Stimulated activated CD4-positive, alpha-beta T cell treated with anti-CD3 and anti-CD28 coated beads, Interleukin-15, amount 100 ng/mL, for 1 hour (primary cell): ENCODE results near the gene FAM234A.

Source experiments
- DNase-seq, 2 donors: peaks; one replicate each; pipeline ENCODE4 v3.0.0-alpha.2; 2020; ENCODE audit warnings: low read depth in 1 of 2, low spot score in 1 of 2

Gene FAM234A

DNA sequence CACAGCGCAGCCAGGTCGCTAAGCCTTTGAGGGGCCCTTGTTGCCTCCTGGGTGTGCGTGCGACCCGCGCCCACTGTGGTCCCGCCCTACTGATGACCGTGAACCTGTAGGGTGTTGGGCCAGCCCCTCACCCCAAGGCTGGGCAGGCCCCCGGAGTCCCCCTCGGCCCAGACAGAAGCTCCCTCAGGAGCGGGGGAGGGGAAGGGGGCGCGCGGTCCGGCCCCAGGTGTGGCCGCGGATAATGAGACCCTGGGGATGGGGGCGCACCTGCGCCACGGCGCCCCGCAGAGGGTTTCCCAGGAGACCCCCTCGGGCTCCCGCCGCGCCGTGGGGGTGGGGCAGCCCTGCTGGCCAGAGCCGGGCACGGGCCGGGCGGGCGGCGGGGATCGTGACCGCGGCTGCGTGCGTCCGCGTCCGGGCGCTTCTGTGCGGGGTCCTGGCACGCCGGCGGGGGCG, 45.4 kb downstream of the FAM234A start:
- no peak for DNase-seq

DNA sequence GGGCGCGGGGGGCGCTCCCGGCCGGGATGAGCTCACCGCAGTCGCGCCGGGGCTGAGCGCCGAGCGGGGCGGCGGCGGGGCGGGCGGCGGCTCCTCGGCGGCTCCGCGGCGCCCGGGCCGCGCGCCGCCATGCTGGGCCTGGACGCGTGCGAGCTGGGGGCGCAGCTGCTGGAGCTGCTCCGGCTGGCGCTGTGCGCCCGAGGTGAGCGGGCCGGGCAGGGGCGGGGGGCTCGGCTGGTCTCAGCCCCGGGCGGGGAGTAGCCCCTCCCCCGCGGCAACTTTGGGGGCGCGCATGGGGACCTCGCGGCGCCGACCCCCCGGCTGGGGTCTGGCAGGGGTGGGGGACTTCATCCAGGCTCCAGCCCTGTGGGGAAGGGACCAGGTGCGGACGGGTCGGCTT, 45.9 kb downstream of the FAM234A start, which contains the start of gene ARHGDIG:
ARHGDIG (plus strand) TSS at position 40 of the 400 bp plus-strand sequence; CDS start at position 130, 90 bp downstream.
- no peak for DNase-seq

DNA sequence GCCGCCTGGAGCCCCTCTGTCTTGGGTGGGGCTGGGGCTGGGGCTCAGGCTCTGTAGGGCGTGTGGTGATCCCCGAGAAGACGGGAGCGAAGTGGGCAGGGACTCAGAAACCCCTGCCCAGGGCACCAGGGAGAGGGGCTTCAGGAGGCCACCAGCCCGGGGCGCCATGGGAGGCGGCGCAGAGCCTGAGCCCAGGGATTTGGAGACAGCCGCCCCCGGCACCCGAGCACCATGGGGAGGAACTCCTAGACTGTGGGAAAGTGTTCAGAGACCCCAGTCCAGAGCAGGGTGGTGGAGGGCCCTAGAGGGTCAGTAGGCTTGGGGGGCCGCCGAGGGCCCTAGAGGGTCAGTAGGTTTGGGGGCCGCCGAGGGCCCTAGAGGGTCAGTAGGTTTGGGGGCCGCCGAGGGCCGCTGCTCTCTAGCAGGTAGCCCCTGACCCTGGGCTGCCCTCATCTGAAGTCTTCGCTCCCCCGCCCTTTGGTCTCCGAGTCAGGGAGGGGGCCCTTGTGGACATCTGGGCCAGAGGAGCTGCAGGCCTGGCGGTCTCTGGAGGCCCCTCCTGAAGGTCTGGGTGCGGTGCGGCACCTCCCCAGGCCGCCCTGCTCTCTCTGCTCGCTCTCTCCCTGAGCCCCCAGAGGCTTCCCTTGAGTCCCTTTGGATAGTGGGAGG, 46.5 kb downstream of the FAM234A start:
- no peak for DNase-seq

DNA sequence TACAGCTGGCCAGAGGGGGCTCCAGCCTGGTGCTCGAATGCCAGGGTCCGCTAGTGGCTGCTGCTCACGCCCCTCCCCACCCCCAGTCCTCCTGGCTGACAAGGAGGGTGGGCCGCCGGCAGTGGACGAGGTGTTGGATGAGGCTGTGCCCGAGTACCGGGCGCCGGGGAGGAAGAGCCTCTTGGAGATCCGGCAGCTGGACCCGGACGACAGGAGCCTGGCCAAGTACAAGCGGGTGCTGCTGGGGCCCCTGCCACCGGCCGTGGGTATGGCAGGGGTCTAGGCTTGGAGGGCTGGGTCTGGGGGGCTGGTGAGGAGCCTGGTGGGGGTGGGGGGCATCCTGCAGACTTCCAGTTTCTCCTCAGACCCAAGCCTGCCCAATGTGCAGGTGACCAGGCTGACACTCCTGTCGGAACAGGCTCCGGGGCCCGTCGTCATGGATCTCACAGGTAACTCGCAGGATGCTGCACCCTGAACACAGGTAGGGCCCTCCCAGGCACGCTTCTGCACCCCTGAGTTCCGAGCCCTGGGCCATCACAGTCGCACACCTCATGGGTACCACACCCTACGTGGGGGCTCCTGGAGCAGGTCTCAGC, 47.1 kb downstream of the FAM234A start:
- DNase-seq: no peak

DNA sequence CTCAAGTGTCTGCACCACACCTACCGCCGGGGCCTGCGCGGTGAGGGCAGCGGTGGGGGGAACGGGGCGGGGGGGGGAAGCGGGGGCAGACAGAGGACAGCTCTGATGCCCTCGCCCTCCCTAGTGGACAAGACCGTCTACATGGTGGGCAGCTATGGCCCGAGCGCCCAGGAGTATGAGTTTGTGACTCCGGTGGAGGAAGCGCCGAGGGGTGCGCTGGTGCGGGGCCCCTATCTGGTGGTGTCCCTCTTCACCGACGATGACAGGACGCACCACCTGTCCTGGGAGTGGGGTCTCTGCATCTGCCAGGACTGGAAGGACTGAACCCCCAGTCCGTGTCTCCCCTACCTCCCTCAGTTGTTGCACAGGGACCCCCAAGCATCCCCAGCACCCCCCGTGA, 47.9 kb downstream of the FAM234A start:
- no peak for DNase-seq

DNA sequence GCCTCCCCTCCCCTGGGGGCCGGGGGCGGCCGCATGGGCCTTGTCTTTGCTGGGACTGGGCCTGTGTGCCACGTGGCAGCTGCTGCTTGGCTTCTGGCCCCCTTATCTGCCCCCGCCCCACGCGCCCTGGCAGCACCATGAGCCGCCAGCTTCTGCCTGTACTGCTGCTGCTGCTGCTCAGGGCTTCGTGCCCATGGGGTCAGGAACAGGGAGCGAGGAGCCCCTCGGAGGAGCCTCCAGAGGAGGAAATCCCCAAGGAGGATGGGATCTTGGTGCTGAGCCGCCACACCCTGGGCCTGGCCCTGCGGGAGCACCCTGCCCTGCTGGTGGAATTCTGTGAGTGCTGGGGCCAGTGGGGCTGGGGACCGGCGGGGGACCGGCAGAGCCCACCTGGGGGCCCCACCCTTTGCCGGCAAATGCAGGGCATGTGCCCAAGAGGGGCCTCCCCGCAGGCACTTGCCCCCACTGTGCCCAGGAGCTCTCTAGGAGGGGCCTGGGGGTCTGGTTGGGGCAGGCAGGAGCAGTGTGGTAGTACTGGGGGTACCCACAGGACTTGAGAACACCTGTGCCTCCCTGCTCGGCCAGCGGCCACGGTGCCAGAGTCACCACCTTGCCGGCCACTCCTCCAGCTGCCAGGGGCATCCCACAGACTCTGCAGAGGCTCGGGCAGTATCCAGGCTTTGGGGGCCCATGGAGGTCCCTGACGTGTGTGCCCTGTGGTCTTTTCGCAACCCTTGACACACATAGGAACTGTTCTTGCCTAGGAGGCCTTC, 48.6 kb downstream of the FAM234A start, which contains the start of gene PDIA2:
PDIA2 (plus strand) TSS at position 132 of the 773 bp plus-strand sequence; CDS start at position 138, 6 bp downstream.
- DNase-seq: no peak

DNA sequence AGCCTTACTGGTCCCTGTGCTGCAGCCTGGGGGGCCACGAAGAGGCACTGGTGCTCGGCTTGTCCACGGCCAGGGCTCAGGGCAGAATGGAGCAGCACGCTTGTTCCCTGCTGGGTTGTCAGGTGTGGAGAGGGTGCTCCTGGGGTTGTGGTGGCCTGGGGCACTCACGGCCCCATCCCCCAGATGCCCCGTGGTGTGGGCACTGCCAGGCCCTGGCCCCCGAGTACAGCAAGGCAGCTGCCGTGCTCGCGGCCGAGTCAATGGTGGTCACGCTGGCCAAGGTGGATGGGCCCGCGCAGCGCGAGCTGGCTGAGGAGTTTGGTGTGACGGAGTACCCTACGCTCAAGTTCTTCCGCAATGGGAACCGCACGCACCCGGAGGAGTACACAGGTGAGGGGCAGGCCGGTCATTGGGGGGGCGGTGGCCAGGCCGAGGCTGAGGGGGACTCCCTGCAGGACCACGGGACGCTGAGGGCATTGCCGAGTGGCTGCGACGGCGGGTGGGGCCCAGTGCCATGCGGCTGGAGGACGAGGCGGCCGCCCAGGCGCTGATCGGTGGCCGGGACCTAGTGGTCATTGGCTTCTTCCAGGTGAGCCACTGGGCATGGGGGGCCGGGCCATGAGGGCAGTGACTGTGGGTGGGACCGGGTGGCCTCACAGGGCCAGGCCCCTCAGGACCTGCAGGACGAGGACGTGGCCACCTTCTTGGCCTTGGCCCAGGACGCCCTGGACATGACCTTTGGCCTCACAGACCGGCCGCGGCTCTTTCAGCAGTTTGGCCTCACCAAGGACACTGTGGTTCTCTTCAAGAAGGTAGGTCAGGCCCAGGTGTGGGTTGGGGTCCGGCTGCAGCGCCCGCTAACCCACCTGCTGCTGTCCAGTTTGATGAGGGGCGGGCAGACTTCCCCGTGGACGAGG, 49.8 kb downstream of the FAM234A start:
- DNase-seq: no peak

DNA sequence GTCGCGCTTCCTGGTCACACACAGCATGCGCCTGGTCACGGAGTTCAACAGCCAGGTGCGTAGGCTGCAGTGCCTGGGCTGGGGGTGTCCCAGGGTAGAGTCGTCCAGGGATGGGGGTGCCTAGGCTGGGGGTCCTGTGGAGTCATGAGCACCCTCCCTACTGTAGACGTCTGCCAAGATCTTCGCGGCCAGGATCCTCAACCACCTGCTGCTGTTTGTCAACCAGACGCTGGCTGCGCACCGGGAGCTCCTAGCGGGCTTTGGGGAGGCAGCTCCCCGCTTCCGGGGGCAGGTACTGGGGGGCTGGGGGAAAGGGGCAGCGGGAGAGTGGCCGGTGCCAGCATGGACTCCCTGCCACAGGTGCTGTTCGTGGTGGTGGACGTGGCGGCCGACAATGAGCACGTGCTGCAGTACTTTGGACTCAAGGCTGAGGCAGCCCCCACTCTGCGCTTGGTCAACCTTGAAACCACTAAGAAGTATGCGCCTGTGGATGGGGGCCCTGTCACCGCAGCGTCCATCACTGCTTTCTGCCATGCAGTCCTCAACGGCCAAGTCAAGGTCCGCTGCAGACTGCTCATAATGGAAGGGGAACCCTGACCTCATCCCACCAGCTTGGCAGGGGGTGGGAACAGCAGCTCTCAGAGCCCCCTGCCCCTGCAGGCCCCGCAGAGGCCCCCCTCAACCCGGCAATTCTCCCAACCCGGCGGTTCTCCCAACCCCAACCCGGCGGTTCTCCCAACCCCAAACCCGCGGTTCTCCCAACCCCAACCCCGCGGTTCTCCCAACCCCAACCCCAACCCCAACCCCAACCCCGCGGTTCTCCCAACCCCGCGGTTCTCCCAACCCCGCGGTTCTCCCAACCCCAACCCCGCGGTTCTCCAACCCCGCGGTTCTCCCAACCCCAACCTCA, 50.8 kb downstream of the FAM234A start:
- no peak for DNase-seq

DNA sequence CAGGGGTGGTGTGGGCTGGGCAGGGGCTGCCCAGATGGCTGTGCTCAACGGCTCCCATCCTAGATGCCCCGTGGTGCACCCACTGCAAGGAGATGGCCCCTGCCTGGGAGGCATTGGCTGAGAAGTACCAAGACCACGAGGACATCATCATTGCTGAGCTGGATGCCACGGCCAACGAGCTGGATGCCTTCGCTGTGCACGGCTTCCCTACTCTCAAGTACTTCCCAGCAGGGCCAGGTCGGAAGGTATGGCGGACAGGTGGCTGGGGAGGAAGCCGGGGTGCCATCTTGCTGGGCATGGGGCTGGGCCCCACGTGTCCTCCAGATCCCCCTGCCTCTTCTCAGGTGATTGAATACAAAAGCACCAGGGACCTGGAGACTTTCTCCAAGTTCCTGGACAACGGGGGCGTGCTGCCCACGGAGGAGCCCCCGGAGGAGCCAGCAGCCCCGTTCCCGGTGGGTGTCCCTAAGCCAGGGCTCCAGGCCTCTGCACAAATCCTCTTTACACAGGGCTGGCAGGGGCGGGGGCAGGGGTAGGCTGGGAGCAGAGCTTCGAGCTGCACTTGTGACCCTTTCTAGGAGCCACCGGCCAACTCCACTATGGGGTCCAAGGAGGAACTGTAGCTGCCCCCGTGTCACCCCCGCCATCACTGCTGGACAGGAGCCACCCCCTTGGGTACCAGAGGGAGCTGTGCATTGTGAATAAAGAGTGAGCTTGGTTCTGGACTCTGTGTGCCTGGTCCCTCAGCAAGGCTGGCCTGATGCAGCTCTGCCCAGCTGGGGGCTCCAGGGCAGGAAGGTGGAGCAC, 52.1 kb downstream of the FAM234A start:
- DNase-seq: no peak

DNA sequence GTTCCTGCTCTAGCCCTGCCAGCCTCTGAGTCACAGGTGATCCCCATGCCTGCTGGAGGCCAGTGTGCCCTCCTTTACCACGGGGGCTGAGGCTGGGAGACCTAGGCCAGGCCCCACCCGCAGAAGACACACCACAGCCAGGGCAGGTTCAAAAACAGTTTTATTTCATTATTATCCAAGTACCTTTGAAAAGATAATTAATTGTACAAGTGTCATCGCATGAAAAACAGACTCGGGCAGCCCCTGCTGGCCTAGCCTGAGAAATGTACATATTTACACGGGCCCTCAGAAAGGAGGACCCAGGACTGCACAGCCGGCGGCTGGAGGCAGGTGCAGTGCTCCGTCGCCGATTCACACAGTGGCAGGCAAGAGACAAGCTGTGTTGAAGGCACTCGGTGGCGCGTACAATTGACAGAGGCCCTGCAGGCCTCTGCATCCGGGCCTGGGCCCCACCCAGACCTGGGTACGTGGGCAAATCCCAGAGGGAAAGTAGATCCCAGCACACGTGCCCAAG, 52.7 kb downstream of the FAM234A start:
- DNase-seq: no peak

DNA sequence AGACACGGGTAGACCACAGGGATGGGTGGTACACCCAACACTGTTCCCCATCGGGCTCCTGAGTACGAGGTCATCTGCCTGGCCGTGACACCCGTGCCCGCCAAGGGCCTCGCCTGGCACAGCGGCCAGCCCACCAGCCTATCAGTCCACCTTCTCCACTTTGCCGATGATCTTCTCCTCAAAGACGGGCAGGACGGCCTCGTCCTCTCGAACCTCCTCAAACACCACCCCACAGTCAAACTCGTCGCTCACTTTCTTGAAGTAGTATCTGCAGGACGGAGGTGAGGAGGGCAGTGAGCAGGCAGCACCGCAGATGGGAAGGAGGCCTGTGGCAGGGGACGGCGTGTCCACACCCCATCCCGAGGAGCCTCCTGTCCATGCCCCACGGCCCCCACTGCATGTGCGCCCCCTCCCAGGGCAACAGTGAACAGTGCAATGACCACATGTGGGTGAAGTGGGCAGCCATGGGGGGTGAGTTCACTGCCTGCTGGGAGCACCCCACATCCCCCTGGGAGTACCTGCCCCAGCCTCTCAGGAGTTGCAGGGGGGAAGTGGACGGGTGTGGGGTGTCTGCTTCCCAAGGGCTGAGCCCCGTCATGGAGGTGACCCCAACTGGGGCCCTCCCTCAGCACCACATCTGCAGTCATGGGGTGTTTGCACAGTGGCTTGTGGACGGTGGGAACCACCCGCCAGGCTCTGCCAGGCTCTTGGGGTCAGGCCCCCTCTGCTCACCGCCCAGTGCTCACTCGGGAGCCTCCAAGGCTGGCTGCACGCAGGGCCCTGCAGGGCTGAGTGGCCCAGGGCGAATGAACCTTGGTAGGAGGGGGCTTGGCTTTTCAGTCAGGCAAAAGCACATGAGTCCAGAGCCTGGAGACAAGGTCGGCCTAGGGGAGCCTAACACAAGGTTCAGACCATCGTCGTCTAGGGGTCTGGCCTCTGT, 53.6 kb downstream of the FAM234A start:
- no peak for DNase-seq

DNA sequence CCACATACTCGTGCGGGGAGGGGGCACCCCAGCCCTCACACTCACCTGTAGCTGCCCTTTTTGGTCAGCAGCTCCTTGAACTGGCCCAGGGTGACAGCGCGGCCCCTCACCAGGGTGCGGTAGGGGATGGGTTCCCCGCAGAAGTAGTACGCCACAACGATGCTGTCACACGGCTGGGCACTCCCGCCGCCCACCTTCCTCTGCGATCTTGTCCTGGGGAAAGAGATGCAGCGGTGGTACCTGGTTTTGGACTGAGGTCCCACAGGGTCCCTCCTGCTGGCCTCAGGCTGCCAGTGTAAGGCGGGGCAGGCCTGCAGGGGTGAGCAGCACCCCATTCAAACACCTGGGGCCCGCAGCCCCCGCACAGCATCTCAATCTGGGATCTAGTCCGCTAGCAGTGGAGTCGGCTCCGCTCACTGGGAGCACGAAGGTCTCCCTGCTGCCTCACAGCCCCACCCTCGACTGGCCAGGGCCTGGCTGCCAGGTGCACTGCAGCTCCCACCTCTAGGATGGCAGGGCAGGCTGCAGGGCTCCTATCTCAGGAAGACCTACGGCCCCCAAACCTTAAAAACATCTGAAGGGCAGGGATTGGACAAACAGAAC, 54.9 kb downstream of the FAM234A start:
- no peak for DNase-seq

DNA sequence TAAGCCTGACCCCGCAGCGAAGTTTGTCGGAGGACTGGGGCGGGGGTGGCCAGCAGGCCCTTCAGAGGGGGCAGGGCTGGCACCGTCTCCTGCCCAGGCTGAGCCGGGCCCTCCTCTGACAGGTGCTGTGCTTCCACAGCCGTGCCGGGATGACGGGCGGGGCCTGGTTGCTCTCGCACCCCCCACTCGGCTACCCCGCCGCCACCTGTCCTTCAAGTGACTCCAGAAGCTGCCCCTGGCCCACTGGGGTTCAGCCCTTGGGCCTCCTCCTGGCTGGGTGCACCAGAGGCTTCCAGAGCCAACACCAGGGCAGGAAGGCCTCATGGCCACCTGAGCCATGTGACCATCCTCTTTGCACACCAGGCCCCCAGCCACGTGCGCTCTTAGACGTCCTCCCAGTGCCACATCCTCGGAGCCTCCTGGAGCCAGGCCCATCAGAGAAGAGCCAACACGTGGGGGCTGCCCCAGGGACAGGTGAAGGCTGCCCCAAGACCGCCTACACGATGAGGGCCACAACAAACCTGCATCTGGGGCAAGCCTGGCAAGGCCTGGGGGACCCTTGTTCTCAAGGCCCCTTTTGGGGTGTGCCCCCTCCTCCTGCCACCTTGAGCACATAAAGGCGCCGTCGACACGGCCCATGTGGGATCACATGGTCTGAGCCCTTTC, 55.5 kb downstream of the FAM234A start:
- DNase-seq: no peak

DNA sequence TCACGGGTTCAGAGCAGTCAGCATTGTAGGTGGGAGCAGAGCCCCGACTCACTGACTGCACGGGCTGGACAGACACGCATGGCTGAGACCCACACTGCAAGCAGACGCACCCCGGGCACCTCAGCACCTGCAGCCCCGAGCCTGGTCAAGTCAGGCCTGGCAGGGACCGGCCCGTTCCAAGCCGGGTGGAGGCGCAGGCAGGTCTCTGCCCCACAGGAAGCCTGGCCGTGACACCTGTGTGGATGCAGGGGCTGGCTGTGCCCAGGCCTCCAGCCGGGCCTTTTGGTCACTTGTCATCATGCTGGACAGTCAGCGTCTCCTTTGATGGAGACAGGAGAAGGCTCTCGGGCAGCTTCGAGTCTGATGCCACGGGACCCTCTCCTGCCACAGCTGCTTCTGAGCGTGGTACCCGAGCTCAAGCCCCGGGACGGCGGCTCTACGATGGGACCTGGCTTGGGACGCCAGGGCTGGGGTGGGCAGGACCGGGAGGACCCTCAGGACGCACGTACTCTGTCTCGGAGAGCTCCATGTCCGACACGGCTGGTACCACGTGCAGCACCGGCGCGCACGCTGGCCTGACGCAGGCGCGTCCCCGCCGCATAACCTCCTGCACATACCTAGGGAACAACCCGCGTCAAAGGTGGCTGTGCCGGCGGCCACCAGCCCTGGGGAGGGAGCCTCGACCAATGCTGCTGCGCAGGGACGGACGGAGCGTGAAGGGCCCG, 56.2 kb downstream of the FAM234A start:
- no peak for DNase-seq

DNA sequence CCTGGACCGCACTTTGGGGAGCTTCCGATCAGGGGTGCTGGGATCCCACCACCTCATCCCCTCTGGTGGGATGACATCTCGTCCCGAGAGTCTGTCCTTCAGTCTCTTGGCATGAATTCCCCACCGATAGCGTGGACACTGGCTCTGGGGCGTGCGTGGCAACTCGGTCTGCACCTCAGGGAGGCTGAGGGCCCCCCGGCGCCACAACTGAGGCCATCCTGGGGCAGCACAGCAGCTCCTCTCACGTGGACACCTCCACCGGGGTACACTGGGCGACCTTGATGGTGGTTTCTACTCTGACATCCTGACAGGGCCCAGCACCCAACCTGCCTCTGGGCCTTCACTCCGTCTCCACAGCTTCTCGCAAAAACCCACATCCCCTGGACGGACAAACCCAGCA, 56.9 kb downstream of the FAM234A start:
- DNase-seq: no peak
